RWPE1 (cell line): Measurements from ENCODE around the gene C1QC.

ENCODE experiments used
- CTCF ChIA-PET: fragments of 350-600 bp; sonication (Branson Sonifier 250); formaldehyde crosslinking; extraction: SDS; loops from one replicate; lab custom pipeline; 2021; lab: Yijun Ruan, JAX
- POLR2A ChIA-PET: fragments of 400-600 bp; formaldehyde crosslinking; extraction: SDS; loops from one replicate; lab custom pipeline; 2020; ENCODE audit warnings: antibody characterized with exemption; ENCODE audit not compliant: low non-redundant PET; lab: Yijun Ruan, JAX
- DNase-seq: peaks from one replicate; pipeline ENCODE4 v3.0.0; 2012; ENCODE audit warnings: low spot score
- H3K27ac ChIP-seq: fragments of 450-650 bp; 2 replicates; pipeline ENCODE4 v1.5.1; 2017
- TF ChIP-seq, protein P1 (sequence below): fragments of 450-650 bp; conservative IDR thresholded peaks from 2 replicates; pipeline ENCODE4 v1.5.1; 2017; ENCODE audit warnings: low read depth, mild to moderate bottlenecking

The C1QC gene

DNA sequence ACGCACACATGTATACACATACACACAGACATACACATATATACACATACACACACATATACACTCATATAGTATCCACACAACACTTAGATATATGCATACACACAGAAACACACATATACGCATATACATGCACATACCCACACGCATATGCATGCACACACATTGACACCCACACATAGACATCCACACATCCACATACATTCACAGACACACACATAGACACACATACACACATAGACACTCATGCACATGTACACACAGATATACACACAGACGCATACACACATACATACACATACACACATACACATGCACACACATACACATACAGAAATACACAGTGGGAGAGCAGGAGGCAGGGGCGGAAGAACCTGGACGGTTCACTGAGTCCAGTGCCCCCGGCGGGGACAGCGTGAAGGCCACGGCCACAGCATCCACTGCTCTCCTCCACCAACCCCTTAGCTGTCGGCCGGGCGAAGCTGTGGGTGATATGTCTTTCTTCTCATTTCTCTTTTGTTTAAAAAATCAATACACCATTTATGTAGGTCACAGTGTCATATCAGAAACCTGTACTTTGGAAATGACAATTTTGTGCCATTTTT lies 6.8 kb downstream of the C1QC start:
- ChIA-PET CTCF (no interaction called here), POLR2A (no interaction called here)
- no peak for DNase-seq
- no peak overlapping the region for H3K27ac ChIP-seq
- TF ChIP-seq, protein P1, sequence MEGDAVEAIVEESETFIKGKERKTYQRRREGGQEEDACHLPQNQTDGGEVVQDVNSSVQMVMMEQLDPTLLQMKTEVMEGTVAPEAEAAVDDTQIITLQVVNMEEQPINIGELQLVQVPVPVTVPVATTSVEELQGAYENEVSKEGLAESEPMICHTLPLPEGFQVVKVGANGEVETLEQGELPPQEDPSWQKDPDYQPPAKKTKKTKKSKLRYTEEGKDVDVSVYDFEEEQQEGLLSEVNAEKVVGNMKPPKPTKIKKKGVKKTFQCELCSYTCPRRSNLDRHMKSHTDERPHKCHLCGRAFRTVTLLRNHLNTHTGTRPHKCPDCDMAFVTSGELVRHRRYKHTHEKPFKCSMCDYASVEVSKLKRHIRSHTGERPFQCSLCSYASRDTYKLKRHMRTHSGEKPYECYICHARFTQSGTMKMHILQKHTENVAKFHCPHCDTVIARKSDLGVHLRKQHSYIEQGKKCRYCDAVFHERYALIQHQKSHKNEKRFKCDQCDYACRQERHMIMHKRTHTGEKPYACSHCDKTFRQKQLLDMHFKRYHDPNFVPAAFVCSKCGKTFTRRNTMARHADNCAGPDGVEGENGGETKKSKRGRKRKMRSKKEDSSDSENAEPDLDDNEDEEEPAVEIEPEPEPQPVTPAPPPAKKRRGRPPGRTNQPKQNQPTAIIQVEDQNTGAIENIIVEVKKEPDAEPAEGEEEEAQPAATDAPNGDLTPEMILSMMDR, result no peak

GRCh38 chr1:22651941-22652856 lies 8.8 kb downstream of the C1QC start:
- no peak for DNase-seq
- TF ChIP-seq, protein P1, result no peak
- ChIA-PET POLR2A (no interaction called here), CTCF (interaction anchor here (0.7 kb wide), 1 partner anchor 10 kb away, joined by 4 read pairs; no protein-coding TSS in a partner anchor)
- H3K27ac ChIP-seq, result no peak overlapping the region

DNA sequence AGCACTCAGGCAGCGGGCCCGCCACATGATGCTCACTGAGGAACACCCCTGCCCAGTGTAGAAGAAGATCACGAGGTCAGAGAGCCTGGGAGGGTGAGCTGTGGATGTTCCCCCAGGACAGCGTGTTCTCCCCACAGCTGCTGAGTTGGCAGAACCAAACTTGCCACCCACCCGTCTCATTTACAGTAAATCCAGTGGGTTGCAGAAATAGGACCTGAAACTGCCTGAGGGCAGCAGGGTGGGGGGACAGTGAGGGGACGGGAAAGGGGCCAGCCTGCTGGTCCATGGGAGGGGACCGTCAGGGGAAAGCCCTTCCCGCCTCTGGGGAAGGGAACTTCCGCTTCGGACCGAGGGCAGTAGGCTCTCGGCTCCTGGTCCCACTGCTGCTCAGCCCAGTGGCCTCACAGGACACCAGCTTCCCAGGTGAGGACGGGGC lies 9.5 kb downstream of the C1QC start, which contains the start of gene C1QB:
Gene C1QB (plus strand): TSS at position 356 of the 436 bp plus-strand sequence. CDS start 6,227 bp downstream, outside the sequence.
- CTCF ChIA-PET, result interaction anchor here (0.7 kb wide), 1 partner anchor 17 kb away, joined by 6 read pairs; the partner anchor contains the start of gene C1QA
- no peak within 1 kb of the TSS for H3K27ac ChIP-seq
- TF ChIP-seq, protein P1, result no peak
- POLR2A ChIA-PET, result no interaction called here
- no peak for DNase-seq

DNA sequence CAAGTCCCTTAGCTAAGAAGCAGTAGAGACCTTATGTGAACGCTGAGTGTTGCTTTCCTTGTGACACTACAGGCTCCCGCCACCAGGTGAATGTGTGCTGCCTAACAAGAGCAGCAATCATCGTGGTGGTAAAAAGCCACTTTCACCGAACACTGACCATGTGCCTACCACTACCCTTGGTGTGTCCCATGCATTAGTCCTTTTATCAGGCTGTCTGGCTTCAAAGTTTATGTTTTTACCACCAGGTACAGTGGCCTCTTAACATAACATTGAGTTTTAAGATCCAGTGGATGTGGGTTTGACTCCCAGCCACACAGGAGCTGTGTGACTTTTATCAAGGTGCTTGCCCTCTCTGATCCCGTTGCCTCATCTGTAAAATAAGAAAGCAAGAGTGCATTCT lies 11.3 kb downstream of the C1QC start:
- ChIA-PET CTCF (interaction anchor here (0.7 to 1.2 kb wide), 4 partner anchors 13 to 238 kb away, joined by 3 to 4 read pairs (median 4); no protein-coding TSS in a partner anchor), POLR2A (no interaction called here)
- TF ChIP-seq, protein P1, result no peak

DNA sequence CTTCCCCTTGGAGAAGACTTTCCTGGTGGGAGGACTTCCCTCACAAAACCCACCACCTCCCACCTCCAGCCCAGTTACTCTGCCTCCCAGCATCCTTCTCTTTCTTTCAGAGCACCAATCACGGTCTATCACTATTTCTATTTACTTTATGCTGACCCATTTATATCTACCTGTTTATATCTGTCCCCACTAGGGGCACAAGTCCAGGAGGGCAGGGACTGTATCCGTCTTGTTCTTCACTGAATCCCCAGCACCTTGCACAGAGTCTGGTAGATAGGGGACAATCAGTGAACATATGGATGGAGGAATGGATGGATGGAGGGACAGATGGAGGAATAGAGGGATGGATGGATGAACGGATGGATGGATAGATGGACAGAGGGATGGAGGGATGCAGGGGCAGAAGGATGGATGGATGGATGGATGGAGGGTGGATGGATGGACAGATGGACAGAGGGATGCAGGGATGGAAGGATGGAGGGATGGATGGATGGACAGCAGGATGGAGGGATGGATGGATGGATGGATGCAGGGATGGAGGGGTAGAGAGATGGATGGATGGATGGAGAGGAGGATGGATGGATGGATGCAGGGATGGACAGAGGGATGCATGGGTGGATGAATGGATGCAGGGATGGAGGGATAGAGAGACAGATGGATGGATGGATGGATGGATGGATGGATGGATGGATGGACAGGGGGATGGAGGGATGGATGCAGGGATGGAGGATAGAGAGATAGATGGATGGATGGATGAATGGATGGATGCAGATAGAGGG lies 15.1 kb downstream of the C1QC start:
- ChIA-PET POLR2A (no interaction called here), CTCF (interaction anchor here (1.0 kb wide), 1 partner anchor 242 kb away, joined by 5 read pairs; no protein-coding TSS in a partner anchor)
- no peak overlapping the region for H3K27ac ChIP-seq
- no peak for DNase-seq
- TF ChIP-seq, protein P1, result no peak

More for the DNA sequence above, 11.3 kb downstream of the C1QC start:
- DNase-seq, result no peak
- no peak overlapping the region for H3K27ac ChIP-seq
